Panc1 (cell line): Measurements from ENCODE around the gene PHKA2.

ENCODE experiments used
- TF ChIP-seq, protein P1 (sequence below): fragments of 450-650 bp; IDR thresholded peaks from 2 replicates; pipeline ENCODE4 v1.5.1; 2017; ENCODE audit warnings: mild to moderate bottlenecking
- TF ChIP-seq, protein P2 (sequence below), 2 experiments: IDR thresholded peaks; 2 replicates each; pipeline ENCODE4 v1.6.1; 2011 to 2012; ENCODE audit warnings: low read depth in 2 of 2, control low read depth in 1 of 2, low read length in 1 of 2, mild to moderate bottlenecking in 1 of 2, moderate library complexity in 1 of 2; ENCODE audit not compliant: insufficient read depth in 1 of 2

DNA sequence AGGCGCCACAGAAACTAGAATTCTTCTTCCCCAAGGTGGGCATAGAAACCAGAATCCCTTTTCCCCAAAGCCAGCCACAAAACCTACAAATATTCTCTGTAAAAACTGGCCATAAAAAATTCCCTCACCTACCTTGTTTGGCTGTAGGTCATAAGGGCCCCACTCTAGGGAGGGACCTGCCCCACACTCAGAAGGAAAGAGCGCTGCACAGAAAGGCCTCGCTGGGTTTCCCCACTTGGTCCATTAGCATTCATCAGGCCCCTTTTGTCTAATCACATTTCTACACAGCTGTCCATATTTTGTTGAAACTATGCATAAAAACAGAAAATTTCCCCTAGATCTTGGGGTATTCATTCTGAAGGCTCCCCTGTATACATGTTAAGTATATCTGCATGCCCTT lies 54.1 kb downstream of the PHKA2 start:
- TF ChIP-seq, protein P1, sequence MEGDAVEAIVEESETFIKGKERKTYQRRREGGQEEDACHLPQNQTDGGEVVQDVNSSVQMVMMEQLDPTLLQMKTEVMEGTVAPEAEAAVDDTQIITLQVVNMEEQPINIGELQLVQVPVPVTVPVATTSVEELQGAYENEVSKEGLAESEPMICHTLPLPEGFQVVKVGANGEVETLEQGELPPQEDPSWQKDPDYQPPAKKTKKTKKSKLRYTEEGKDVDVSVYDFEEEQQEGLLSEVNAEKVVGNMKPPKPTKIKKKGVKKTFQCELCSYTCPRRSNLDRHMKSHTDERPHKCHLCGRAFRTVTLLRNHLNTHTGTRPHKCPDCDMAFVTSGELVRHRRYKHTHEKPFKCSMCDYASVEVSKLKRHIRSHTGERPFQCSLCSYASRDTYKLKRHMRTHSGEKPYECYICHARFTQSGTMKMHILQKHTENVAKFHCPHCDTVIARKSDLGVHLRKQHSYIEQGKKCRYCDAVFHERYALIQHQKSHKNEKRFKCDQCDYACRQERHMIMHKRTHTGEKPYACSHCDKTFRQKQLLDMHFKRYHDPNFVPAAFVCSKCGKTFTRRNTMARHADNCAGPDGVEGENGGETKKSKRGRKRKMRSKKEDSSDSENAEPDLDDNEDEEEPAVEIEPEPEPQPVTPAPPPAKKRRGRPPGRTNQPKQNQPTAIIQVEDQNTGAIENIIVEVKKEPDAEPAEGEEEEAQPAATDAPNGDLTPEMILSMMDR = no peak
- TF ChIP-seq, protein P2, sequence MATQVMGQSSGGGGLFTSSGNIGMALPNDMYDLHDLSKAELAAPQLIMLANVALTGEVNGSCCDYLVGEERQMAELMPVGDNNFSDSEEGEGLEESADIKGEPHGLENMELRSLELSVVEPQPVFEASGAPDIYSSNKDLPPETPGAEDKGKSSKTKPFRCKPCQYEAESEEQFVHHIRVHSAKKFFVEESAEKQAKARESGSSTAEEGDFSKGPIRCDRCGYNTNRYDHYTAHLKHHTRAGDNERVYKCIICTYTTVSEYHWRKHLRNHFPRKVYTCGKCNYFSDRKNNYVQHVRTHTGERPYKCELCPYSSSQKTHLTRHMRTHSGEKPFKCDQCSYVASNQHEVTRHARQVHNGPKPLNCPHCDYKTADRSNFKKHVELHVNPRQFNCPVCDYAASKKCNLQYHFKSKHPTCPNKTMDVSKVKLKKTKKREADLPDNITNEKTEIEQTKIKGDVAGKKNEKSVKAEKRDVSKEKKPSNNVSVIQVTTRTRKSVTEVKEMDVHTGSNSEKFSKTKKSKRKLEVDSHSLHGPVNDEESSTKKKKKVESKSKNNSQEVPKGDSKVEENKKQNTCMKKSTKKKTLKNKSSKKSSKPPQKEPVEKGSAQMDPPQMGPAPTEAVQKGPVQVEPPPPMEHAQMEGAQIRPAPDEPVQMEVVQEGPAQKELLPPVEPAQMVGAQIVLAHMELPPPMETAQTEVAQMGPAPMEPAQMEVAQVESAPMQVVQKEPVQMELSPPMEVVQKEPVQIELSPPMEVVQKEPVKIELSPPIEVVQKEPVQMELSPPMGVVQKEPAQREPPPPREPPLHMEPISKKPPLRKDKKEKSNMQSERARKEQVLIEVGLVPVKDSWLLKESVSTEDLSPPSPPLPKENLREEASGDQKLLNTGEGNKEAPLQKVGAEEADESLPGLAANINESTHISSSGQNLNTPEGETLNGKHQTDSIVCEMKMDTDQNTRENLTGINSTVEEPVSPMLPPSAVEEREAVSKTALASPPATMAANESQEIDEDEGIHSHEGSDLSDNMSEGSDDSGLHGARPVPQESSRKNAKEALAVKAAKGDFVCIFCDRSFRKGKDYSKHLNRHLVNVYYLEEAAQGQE (IDR thresholded peaks at IDR 0.05; ENCODE audit: insufficient read depth in 1 of 2, low read depth in 2 of 2, low read length in 1 of 2) = no peak
